Endothelial cell of umbilical vein (primary cell): ENCODE measurements around the gene CD38.

ENCODE experiments used
- EZH2 ChIP-seq: IDR thresholded peaks from 2 replicates; pipeline ENCODE4 v1.6.1; 2012; ENCODE audit warnings: borderline replicate concordance, low read depth, mild to moderate bottlenecking, moderate library complexity, low read length, inconsistent platforms; ENCODE audit not compliant: severe bottlenecking
- POLR2A ChIP-seq: IDR thresholded peaks from 2 replicates; pipeline ENCODE4 v1.6.1; 2012; ENCODE audit warnings: low read depth, mild to moderate bottlenecking, control low read depth, low read length
- TF ChIP-seq, protein P1 (sequence below), 2 donors: IDR thresholded peaks; 1 replicate in 1 of 2; 2 replicates in 1 of 2; pipeline ENCODE4 v1.5.1; 2011; ENCODE audit warnings: low read length in 2 of 2, mild to moderate bottlenecking in 2 of 2, moderate library complexity in 2 of 2, control low read depth in 1 of 2, inconsistent platforms in 1 of 2, low read depth in 1 of 2; ENCODE audit not compliant: insufficient read depth in 1 of 2; ENCODE audit errors: extremely low read depth in 1 of 2

- no peak for TF ChIP-seq POLR2A
- TF ChIP-seq, protein P1, sequence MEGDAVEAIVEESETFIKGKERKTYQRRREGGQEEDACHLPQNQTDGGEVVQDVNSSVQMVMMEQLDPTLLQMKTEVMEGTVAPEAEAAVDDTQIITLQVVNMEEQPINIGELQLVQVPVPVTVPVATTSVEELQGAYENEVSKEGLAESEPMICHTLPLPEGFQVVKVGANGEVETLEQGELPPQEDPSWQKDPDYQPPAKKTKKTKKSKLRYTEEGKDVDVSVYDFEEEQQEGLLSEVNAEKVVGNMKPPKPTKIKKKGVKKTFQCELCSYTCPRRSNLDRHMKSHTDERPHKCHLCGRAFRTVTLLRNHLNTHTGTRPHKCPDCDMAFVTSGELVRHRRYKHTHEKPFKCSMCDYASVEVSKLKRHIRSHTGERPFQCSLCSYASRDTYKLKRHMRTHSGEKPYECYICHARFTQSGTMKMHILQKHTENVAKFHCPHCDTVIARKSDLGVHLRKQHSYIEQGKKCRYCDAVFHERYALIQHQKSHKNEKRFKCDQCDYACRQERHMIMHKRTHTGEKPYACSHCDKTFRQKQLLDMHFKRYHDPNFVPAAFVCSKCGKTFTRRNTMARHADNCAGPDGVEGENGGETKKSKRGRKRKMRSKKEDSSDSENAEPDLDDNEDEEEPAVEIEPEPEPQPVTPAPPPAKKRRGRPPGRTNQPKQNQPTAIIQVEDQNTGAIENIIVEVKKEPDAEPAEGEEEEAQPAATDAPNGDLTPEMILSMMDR (IDR thresholded peaks at IDR 0.05; ENCODE audit: extremely low read depth in 1 of 2, insufficient read depth in 1 of 2, low read depth in 1 of 2, low read length in 2 of 2), result no peak
- no peak for TF ChIP-seq EZH2
Measured at GRCh38 chr4:15832523-15833451, 54.7 kb downstream of the CD38 start.
